Neutrophil (primary cell): ENCODE data around the gene FITM1.
A peak's percentile ranks its signal among the peaks of the same experiment; 100 is the strongest.

Source experiments
- H3K27ac ChIP-seq: fragments of 200-600 bp; sonication (generic); 2 replicates; pipeline ENCODE4 v1.5.1; 2016; ENCODE audit warnings: mild to moderate bottlenecking, moderate library complexity
- H3K27me3 ChIP-seq: fragments of 200-600 bp; sonication (generic); 2 replicates; pipeline ENCODE4 v1.6.0; 2016; ENCODE audit warnings: mild to moderate bottlenecking
- H3K36me3 ChIP-seq: fragments of 200-600 bp; sonication (generic); 2 replicates; pipeline ENCODE4 v1.5.1; 2017
- H3K4me1 ChIP-seq, 2 experiments: fragments of 200-600 bp in 1 of 2; sonication (generic) in 1 of 2; 1 replicate in 1 of 2; 2 replicates in 1 of 2; pipeline versions ENCODE4 v1.5.1 to v1.6.1; 2013 to 2016; ENCODE audit warnings: low read depth in 1 of 2, low read length in 1 of 2, mild to moderate bottlenecking in 1 of 2, moderate library complexity in 1 of 2; ENCODE audit not compliant: control insufficient read depth in 1 of 2, insufficient read depth in 1 of 2
- H3K4me3 ChIP-seq, 2 experiments: fragments of 200-600 bp in 1 of 2; sonication (generic) in 1 of 2; 1 replicate in 1 of 2; 2 replicates in 1 of 2; pipeline ENCODE4 v1.5.1; 2013 to 2016; ENCODE audit warnings: low read depth in 1 of 2, low read length in 1 of 2, mild to moderate bottlenecking in 1 of 2, moderate library complexity in 1 of 2
- H3K9me3 ChIP-seq: fragments of 200-600 bp; sonication (generic); 2 replicates; pipeline ENCODE4 v1.5.1; 2016
- TF ChIP-seq, protein P1 (sequence below): fragments of 200-600 bp; sonication (generic); IDR thresholded peaks from 2 replicates; pipeline ENCODE4 v1.5.1; 2016; ENCODE audit warnings: antibody characterized with exemption

FITM1 gene

DNA sequence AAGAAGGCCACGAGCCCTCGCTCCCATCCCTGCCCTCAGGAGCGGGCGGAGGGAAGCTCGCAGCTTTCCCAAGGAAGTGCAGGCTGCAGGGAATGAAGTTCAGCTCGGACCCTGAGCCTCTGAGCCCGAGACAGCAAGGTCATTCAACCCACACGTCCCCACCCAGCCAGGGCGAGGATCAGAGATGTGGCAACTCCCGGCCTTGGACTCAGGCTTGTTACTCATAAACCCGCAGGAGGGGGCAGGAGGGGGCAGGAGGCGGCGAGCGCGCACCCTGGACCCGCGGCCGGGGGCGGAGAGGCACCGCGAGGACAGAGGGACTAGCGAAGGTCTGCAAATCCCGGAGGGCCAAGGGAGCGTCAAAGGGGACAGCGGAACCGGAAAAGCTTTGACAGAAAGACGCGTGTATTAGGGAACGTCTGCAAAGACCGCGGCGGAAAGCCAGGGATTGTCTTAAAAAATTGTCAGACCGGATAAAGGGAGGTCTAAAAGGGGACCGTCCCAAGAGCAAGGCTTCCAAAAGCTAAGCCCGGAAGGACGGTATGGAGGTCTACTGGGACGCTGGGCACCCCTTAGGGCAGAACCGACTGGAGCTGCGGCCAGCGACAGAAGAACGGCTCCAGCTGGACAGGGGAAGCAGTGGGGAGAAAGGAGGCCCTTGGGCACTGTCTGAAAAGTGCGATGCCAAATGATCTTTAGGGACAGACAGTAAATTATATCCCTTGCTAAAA lies 16.5 kb upstream of the FITM1 start:
- Histone ChIP-seq H3K27ac (peak overlapping the region; percentile 98), H3K36me3 (peaks cover 20% of the 10 kb centered on the region), H3K27me3 (no peaks in the 10 kb centered on the region), H3K4me1 (peaks cover 25 to 29% of the 10 kb centered on the region in 2 experiments), H3K9me3 (no peaks in the 10 kb centered on the region), H3K4me3 (peak overlapping the region; percentile 67 to 84)
- TF ChIP-seq, protein P1, sequence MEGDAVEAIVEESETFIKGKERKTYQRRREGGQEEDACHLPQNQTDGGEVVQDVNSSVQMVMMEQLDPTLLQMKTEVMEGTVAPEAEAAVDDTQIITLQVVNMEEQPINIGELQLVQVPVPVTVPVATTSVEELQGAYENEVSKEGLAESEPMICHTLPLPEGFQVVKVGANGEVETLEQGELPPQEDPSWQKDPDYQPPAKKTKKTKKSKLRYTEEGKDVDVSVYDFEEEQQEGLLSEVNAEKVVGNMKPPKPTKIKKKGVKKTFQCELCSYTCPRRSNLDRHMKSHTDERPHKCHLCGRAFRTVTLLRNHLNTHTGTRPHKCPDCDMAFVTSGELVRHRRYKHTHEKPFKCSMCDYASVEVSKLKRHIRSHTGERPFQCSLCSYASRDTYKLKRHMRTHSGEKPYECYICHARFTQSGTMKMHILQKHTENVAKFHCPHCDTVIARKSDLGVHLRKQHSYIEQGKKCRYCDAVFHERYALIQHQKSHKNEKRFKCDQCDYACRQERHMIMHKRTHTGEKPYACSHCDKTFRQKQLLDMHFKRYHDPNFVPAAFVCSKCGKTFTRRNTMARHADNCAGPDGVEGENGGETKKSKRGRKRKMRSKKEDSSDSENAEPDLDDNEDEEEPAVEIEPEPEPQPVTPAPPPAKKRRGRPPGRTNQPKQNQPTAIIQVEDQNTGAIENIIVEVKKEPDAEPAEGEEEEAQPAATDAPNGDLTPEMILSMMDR: no peak

DNA sequence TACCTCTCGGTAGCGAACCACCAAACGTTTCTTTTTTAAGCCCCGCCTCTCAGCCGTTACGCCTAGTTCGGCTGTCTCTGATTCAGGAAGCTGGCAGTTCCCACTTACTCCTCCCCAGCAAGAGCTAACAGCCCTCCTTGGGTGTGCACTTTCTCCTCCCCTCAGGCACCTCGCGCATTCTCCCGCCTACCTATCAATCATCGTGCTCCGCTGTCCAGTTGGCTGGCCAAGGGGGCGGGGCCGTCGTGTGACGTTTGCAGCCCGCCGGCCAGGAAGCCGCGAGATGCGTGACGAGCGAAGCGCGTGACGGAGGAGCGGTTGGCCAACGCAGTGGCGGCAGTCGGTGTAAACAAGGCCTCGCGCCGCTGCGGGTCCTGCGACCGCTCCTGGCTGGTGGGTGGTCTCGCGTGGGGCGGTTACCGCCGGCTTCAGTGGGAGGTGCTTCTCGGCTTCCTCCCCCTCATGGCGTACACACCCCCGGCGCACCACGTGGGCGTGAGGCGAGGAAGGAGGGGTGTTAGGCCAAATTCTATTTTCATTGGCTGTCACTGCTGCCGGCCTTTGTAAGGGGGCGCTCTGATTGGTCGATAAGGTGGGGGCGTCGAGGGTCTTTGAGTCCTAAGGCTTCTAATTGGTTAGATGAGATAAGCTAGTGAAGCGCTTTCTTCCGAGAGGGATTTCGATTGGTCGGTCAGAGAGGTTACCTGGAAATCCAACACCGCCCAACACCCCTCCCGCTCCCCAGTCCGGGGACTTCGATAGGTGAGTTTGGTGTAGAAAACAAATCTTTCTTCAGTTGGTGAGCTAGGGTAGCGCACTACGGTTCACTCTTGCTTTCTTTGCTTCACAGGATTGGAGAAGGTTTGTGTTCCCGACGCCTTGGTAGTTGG lies 15.7 kb upstream of the FITM1 start, which contains the start of the genes DCAF11 and NRL:
Gene DCAF11, plus strand, starts transcription at position 246 of the 890 bp plus-strand sequence. CDS start 818 bp downstream, outside the sequence.
Gene NRL, minus strand, starts transcription at position 418 of the 890 bp plus-strand sequence. CDS start 32,101 bp downstream, outside the sequence.
- TF ChIP-seq, protein P1: peak; percentile 37
- no peaks in the 10 kb centered on the region for H3K9me3 ChIP-seq

DNA sequence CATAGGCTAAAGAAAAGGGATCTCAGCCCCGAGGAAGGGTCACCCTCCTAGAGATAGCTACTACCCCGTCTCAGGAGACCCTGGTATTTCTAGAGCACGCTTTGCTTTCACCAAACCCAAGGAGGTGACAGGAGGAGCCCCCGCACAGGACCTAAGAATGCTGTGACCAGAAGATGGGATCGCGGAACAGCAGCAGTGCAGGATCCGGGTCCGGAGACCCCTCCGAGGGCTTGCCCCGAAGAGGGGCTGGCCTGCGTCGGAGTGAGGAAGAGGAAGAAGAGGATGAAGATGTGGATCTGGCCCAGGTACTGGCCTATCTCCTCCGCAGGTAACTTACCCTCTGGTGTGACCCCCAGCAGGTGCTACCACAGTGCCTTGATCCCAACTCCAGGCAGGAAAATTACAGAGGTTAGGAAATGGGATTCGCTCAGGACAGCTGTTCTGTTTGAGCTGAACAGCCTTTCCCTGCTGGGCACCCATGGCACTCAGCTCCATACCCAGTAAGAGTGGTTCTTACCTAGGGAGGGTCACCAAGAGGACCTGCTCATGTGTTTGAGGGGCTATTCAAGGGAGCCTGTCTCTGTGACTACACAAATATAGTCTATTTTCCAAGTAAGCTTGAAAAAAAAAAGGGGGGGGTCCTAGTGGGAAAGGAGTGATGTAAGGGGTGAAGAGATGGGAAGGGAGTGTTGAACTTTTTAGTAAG lies 14.9 kb upstream of the FITM1 start:
- H3K9me3 ChIP-seq: no peaks in the 10 kb centered on the region

More for the DNA sequence above, 15.7 kb upstream of the FITM1 start, which contains the start of the genes DCAF11 and NRL:
- Histone ChIP-seq H3K27me3 (no peaks in the 10 kb centered on the region), H3K4me3 (peak within 1 kb of the TSS; percentile 67 to 84), H3K4me1 (peaks cover 23 to 28% of the 10 kb centered on the region in 2 experiments), H3K27ac (peak within 1 kb of the TSS; percentile 98), H3K36me3 (peaks cover 28% of the 10 kb centered on the region)

GRCh38 chr14:24116128-24116814 lies 14.2 kb upstream of the FITM1 start:
- Histone ChIP-seq H3K27ac (peak overlapping the region; percentile 98), H3K4me1 (peaks cover 23 to 28% of the 10 kb centered on the region in 2 experiments), H3K4me3 (peak overlapping the region; percentile 67 to 84), H3K9me3 (no peaks in the 10 kb centered on the region), H3K36me3 (peaks cover 43% of the 10 kb centered on the region), H3K27me3 (no peaks in the 10 kb centered on the region)
- TF ChIP-seq, protein P1: no peak

More for the DNA sequence above, 14.9 kb upstream of the FITM1 start:
- H3K36me3 ChIP-seq: peaks cover 36% of the 10 kb centered on the region
- H3K4me1 ChIP-seq: peaks cover 23 to 28% of the 10 kb centered on the region in 2 experiments
- H3K27ac ChIP-seq: peak overlapping the region; percentile 98
- H3K4me3 ChIP-seq: peak overlapping the region; percentile 67 to 84
- H3K27me3 ChIP-seq: no peaks in the 10 kb centered on the region
- TF ChIP-seq, protein P1: no peak
